Ishikawa (cell line): ENCODE data around the gene OSGIN1.

Source experiments
- CEBPB ChIP-seq: IDR thresholded peaks from 2 replicates; pipeline ENCODE4 v1.6.1; 2012
- CREB1 ChIP-seq: IDR thresholded peaks from 2 replicates; pipeline ENCODE4 v1.6.1; 2012; ENCODE audit warnings: low read depth
- EGR1 ChIP-seq: IDR thresholded peaks from 2 replicates; pipeline ENCODE4 v1.6.1; 2012
- EP300 ChIP-seq: IDR thresholded peaks from 2 replicates; pipeline ENCODE4 v1.6.1; 2012; ENCODE audit warnings: borderline replicate concordance
- FOXM1 ChIP-seq: IDR thresholded peaks from 2 replicates; pipeline ENCODE4 v1.6.1; 2012; ENCODE audit warnings: low read depth, borderline replicate concordance
- MAX ChIP-seq: IDR thresholded peaks from 2 replicates; pipeline ENCODE4 v1.6.1; 2012
- NFIC ChIP-seq: IDR thresholded peaks from 2 replicates; pipeline ENCODE4 v1.6.1; 2012
- RAD21 ChIP-seq: IDR thresholded peaks from 2 replicates; pipeline ENCODE4 v1.6.1; 2012; ENCODE audit warnings: low read depth
- REST ChIP-seq: IDR thresholded peaks from 2 replicates; pipeline ENCODE4 v1.6.1; 2012; ENCODE audit warnings: low read depth, mild to moderate bottlenecking
- TAF1 ChIP-seq: IDR thresholded peaks from 2 replicates; pipeline ENCODE4 v1.6.1; 2012; ENCODE audit warnings: low read depth, mild to moderate bottlenecking
- TCF12 ChIP-seq: IDR thresholded peaks from 2 replicates; pipeline ENCODE4 v1.6.1; 2012; ENCODE audit warnings: low read depth
- TEAD4 ChIP-seq: IDR thresholded peaks from 2 replicates; pipeline ENCODE4 v1.6.1; 2012
- USF1 ChIP-seq: IDR thresholded peaks from 2 replicates; pipeline ENCODE4 v1.6.1; 2012
- YY1 ChIP-seq: IDR thresholded peaks from 2 replicates; pipeline ENCODE4 v1.6.1; 2012; ENCODE audit warnings: low read depth
- ZBTB7A ChIP-seq: IDR thresholded peaks from 2 replicates; pipeline ENCODE4 v1.6.1; 2012; ENCODE audit warnings: low read depth

OSGIN1 gene

GRCh38 chr16:83974475-83974874 is 21.4 kb downstream of the OSGIN1 start:
- TF ChIP-seq ZBTB7A = no peak
- TF ChIP-seq CEBPB = no peak
- TF ChIP-seq YY1 = no peak
- TF ChIP-seq NFIC = no peak
- TF ChIP-seq FOXM1 = no peak
- TF ChIP-seq EGR1 = no peak
- no peak for TF ChIP-seq TEAD4
- no peak for TF ChIP-seq RAD21
- TF ChIP-seq TAF1 = no peak
- no peak for TF ChIP-seq REST

- TF ChIP-seq CEBPB (no peak), ZBTB7A (no peak), USF1 (no peak), CREB1 (no peak), TEAD4 (no peak), RAD21 (no peak), TCF12 (no peak), NFIC (no peak), TAF1 (no peak), EP300 (no peak), YY1 (no peak), REST (no peak), MAX (no peak)
These were observed 22.7 kb downstream of the OSGIN1 start for GRCh38 chr16:83975590-83976260.

- no peak for TF ChIP-seq NFIC
These were observed 24.2 kb downstream of the OSGIN1 start for GRCh38 chr16:83977056-83977815.

GRCh38 chr16:83978401-83978904 is 25.4 kb downstream of the OSGIN1 start:
- TF ChIP-seq FOXM1 (no peak), ZBTB7A (no peak), TCF12 (no peak), EGR1 (no peak), CEBPB (no peak), YY1 (no peak), RAD21 (no peak), NFIC (no peak), TAF1 (no peak), USF1 (no peak), CREB1 (no peak), REST (no peak), MAX (no peak), EP300 (no peak), TEAD4 (no peak)
